PFSK-1 (cell line): ENCODE results near the gene NPAT.

ENCODE experiments used
- FOXP2 ChIP-seq: optimal IDR thresholded peaks from 2 replicates; pipeline ENCODE3; 2011; ENCODE audit warnings: borderline replicate concordance, control low read depth, inconsistent platforms; ENCODE audit not compliant: insufficient read depth; ENCODE audit errors: extremely low read length, extremely low read depth
- POLR2AphosphoS5 ChIP-seq: IDR thresholded peaks from 2 replicates; pipeline ENCODE4 v1.6.1; 2012; ENCODE audit warnings: low read depth, mild to moderate bottlenecking, control low read depth, low read length, moderate library complexity
- SIN3A ChIP-seq: IDR thresholded peaks from 2 replicates; pipeline ENCODE4 v1.6.1; 2012; ENCODE audit warnings: mild to moderate bottlenecking, low read length, moderate library complexity, borderline replicate concordance; ENCODE audit not compliant: insufficient read depth

DNA sequence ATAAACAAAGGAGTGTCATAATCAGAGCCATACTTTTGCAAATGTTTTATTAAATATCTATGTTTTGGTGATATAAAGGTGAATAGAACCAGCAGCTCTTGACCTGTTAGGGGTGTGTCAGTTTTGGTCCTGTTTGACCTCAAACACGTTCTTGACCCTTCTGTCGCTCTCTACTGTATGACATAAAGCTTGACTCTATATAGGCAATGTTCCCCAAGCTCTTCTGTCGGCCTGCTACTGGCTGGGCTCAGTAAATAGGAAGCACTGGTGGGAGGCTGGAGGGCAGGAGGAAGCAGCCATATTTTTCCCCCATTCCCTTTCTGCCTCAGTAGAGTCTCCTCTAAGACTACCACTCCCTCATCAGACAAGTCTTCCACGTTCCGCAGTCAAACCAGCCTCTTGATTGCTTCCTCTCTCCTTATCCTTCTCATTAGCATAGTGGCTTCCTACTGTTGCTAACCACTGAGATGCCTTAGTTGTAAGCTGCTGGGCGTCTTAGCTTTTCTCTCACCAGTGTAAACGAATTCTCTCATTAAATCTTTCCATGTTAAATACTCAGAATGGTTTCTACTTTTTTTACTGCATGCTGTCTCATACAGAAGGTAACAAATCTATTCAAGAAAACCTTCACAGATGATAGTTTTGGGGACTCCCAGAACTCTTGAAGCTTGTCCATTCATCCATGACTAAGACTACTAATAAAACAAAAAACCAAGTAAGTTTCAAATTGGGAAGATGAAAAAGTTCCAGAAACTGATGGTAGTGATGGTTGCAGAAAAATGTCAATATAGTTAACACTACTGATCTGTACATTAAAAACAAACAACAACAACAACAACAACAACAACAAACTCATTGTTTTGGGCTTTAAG, 3.3 kb downstream of the NPAT start:
- no peak for TF ChIP-seq SIN3A
- TF ChIP-seq POLR2AphosphoS5: no peak
- no peak for TF ChIP-seq FOXP2
